SK-N-SH treated with all-trans-retinoic acid at 6 μM for 48 hours (cell line): ENCODE results near the gene LRCH3.
"Not testable (repeated sequence)": the region's sequence is repeated elsewhere in the genome, so short reads cannot be mapped to it uniquely, and the experiment has no call there.

Source experiments
- ATAC-seq: fragments of 200-7000 bp; cut with Tn5 transposase; 3 replicates; pipeline ENCODE4 v1.9.1; 2020; ENCODE audit warnings: mild to moderate bottlenecking, moderate library complexity
- ARNTL ChIP-seq: fragments of 450-650 bp; formaldehyde crosslinking; IDR thresholded peaks from 2 replicates; pipeline ENCODE4 v1.5.0; 2020; ENCODE audit warnings: low read depth, mild to moderate bottlenecking, moderate library complexity, borderline replicate concordance
- BACH2 ChIP-seq: fragments of 250-450 bp; sonication (Bioruptor Pico); IDR thresholded peaks from 2 replicates; pipeline ENCODE4 v1.9.0; 2021; ENCODE audit warnings: mild to moderate bottlenecking, borderline replicate concordance
- ESRRG ChIP-seq: fragments of 250-450 bp; sonication (Bioruptor Pico); IDR thresholded peaks from 2 replicates; pipeline ENCODE4 v1.6.1; 2021; ENCODE audit warnings: mild to moderate bottlenecking
- GLIS3 ChIP-seq: fragments of 250-450 bp; sonication (Bioruptor Pico); IDR thresholded peaks from 2 replicates; pipeline ENCODE4 v1.5.0; 2020; ENCODE audit warnings: mild to moderate bottlenecking, moderate library complexity
- ISL1 ChIP-seq: fragments of 250-450 bp; sonication (Bioruptor Pico); IDR thresholded peaks from 2 replicates; pipeline ENCODE4 v2.1.2; 2022; ENCODE audit warnings: mild to moderate bottlenecking, moderate library complexity
- OSR1 ChIP-seq: fragments of 250-450 bp; sonication (Bioruptor Pico); IDR thresholded peaks from 2 replicates; pipeline ENCODE4 v1.8.0; 2022; ENCODE audit warnings: moderate library complexity, mild to moderate bottlenecking, inconsistent platforms
- POU6F1 ChIP-seq: fragments of 250-450 bp; sonication (Bioruptor Pico); IDR thresholded peaks from 2 replicates; pipeline ENCODE4 v1.8.0; 2021; ENCODE audit warnings: low read depth, mild to moderate bottlenecking, moderate library complexity, borderline replicate concordance
- PPARA ChIP-seq: fragments of 250-450 bp; sonication (Bioruptor Pico); IDR thresholded peaks from 2 replicates; pipeline ENCODE4 v1.5.0; 2020; ENCODE audit warnings: mild to moderate bottlenecking, borderline replicate concordance
- RARB ChIP-seq: fragments of 250-450 bp; sonication (Bioruptor Pico); IDR thresholded peaks from 2 replicates; pipeline ENCODE4 v1.8.0; 2021; ENCODE audit warnings: mild to moderate bottlenecking, moderate library complexity
- SNAI2 ChIP-seq: fragments of 250-450 bp; sonication (Bioruptor Pico); IDR thresholded peaks from 2 replicates; pipeline ENCODE4 v1.5.0; 2020; ENCODE audit warnings: mild to moderate bottlenecking, moderate library complexity
- TCF4 ChIP-seq: fragments of 250-450 bp; sonication (Bioruptor Pico); IDR thresholded peaks from 2 replicates; pipeline ENCODE4 v1.8.0; 2021; ENCODE audit warnings: mild to moderate bottlenecking, moderate library complexity, borderline replicate concordance
- TOX ChIP-seq: fragments of 250-450 bp; sonication (Bioruptor Pico); IDR thresholded peaks from 2 replicates; pipeline ENCODE4 v1.8.0; 2021; ENCODE audit warnings: mild to moderate bottlenecking, moderate library complexity, borderline replicate concordance
- TSHZ2 ChIP-seq: fragments of 250-450 bp; sonication (Bioruptor Pico); IDR thresholded peaks from 2 replicates; pipeline ENCODE4 v1.5.0; 2020; ENCODE audit warnings: mild to moderate bottlenecking, moderate library complexity
- ZC3H10 ChIP-seq: fragments of 250-450 bp; sonication (Bioruptor Pico); IDR thresholded peaks from 2 replicates; pipeline ENCODE4 v1.5.1; 2021; ENCODE audit warnings: mild to moderate bottlenecking, moderate library complexity
- ZFP3 ChIP-seq: fragments of 250-450 bp; sonication (Bioruptor Pico); IDR thresholded peaks from 2 replicates; pipeline ENCODE4 v1.5.0; 2020; ENCODE audit warnings: mild to moderate bottlenecking, moderate library complexity
- ZFP30 ChIP-seq: fragments of 450-650 bp; formaldehyde crosslinking; IDR thresholded peaks from 2 replicates; pipeline ENCODE4 v1.5.0; 2022; ENCODE audit warnings: mild to moderate bottlenecking, moderate library complexity
- ZNF565 ChIP-seq: fragments of 450-650 bp; formaldehyde crosslinking; conservative IDR thresholded peaks from 2 replicates; pipeline ENCODE4 v1.5.0; 2020; ENCODE audit warnings: low read depth, mild to moderate bottlenecking, moderate library complexity
- ZNF70 ChIP-seq: fragments of 450-650 bp; formaldehyde crosslinking; IDR thresholded peaks from 2 replicates; pipeline ENCODE4 v1.5.0; 2020; ENCODE audit warnings: mild to moderate bottlenecking, moderate library complexity
- TF ChIP-seq, protein P1 (sequence below): fragments of 250-450 bp; sonication (Bioruptor Pico); IDR thresholded peaks from 2 replicates; pipeline ENCODE4 v1.5.1; 2020; ENCODE audit warnings: low read depth, mild to moderate bottlenecking, moderate library complexity
- TF ChIP-seq, protein P2 (sequence below): fragments of 250-450 bp; sonication (Bioruptor Pico); IDR thresholded peaks from 2 replicates; pipeline ENCODE4 v1.8.0; 2020; ENCODE audit warnings: mild to moderate bottlenecking, moderate library complexity, borderline replicate concordance

LRCH3 gene

GRCh38 chr3:197926418-197926817 lies 135.4 kb downstream of the LRCH3 start:
- TF ChIP-seq ZNF70 (CRISPR knock-in tag) (no peak), ZFP3 (no peak), RARB (no peak), BACH2 (CRISPR knock-in tag) (no peak), ISL1 (CRISPR knock-in tag) (no peak), GLIS3 (CRISPR knock-in tag) (no peak)
- TF ChIP-seq, protein P1, sequence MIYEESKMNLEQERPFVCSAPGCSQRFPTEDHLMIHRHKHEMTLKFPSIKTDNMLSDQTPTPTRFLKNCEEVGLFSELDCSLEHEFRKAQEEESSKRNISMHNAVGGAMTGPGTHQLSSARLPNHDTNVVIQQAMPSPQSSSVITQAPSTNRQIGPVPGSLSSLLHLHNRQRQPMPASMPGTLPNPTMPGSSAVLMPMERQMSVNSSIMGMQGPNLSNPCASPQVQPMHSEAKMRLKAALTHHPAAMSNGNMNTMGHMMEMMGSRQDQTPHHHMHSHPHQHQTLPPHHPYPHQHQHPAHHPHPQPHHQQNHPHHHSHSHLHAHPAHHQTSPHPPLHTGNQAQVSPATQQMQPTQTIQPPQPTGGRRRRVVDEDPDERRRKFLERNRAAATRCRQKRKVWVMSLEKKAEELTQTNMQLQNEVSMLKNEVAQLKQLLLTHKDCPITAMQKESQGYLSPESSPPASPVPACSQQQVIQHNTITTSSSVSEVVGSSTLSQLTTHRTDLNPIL (CRISPR knock-in tag): no peak
- TF ChIP-seq, protein P2, sequence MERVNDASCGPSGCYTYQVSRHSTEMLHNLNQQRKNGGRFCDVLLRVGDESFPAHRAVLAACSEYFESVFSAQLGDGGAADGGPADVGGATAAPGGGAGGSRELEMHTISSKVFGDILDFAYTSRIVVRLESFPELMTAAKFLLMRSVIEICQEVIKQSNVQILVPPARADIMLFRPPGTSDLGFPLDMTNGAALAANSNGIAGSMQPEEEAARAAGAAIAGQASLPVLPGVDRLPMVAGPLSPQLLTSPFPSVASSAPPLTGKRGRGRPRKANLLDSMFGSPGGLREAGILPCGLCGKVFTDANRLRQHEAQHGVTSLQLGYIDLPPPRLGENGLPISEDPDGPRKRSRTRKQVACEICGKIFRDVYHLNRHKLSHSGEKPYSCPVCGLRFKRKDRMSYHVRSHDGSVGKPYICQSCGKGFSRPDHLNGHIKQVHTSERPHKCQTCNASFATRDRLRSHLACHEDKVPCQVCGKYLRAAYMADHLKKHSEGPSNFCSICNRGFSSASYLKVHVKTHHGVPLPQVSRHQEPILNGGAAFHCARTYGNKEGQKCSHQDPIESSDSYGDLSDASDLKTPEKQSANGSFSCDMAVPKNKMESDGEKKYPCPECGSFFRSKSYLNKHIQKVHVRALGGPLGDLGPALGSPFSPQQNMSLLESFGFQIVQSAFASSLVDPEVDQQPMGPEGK (CRISPR knock-in tag): no peak
- ATAC-seq: no peak

GRCh38 chr3:197927578-197927977 lies 136.5 kb downstream of the LRCH3 start:
- ATAC-seq: not testable (repeated sequence)

- no peak for TF ChIP-seq ZNF565
- TF ChIP-seq RARB: no peak
- TF ChIP-seq TSHZ2 (CRISPR knock-in tag): no peak
- TF ChIP-seq BACH2 (CRISPR knock-in tag): no peak
- TF ChIP-seq ZC3H10 (CRISPR knock-in tag): no peak
- TF ChIP-seq TCF4: no peak
- TF ChIP-seq ZFP3: no peak
- TF ChIP-seq, protein P2 (CRISPR knock-in tag): no peak
- no peak for TF ChIP-seq ARNTL
- TF ChIP-seq OSR1 (CRISPR knock-in tag): no peak
- TF ChIP-seq ZFP30: no peak
- no peak for TF ChIP-seq POU6F1
- TF ChIP-seq SNAI2: no peak
- TF ChIP-seq GLIS3 (CRISPR knock-in tag): no peak
- TF ChIP-seq, protein P1 (CRISPR knock-in tag): no peak
- no peak for TF ChIP-seq ZNF70 (CRISPR knock-in tag)
- no peak for TF ChIP-seq PPARA (CRISPR knock-in tag)
- TF ChIP-seq ISL1 (CRISPR knock-in tag): no peak
- no peak for TF ChIP-seq ESRRG (CRISPR knock-in tag)
- TF ChIP-seq TOX: no peak
- no peak for ATAC-seq
Measured at GRCh38 chr3:197936819-197937384, 145.8 kb downstream of the LRCH3 start.
